Measurements from ENCODE around the gene COL6A2. TPM values are rescaled to one million over a fixed set of nuclear protein-coding genes. Genes with fewer than 3 reads are reported as not detected.

COL6A2 gene
- total RNA-seq, 2 donors from 2014 or later = 0.88 to 4.2 TPM

DNA sequence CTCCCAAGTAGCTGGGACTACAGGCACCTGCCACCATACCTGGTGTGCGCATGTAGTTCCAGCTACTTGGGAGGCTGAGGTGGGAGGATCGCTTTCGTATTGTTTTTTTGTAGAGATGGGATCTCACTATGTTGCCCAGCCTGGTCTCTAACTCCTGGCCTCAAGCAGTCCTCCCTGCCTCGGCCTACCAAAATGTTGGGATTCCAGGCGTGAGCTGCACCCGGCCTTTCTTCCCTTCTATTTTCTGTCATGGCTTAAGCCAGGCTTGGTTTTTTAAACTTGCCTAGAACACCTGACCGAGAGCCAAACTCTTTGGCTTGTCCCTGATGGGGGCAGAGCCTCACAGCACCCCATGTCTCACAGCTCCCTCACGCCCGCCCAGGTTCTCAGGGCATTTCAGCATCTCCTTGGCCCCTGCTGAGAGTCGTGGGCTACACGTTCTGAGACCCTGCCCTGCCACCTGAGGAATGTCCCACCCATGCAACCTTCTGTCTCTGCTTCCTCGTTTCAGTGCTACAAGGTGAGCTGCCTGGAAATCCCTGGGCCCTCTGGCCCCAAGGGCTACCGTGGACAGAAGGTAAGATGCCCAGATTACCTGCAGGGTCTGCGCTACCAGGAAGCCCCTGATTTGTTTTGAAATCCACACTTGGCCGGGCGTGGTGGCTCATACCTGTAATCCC is 15.7 kb downstream of the COL6A2 start:
- Mint-ChIP-seq H3K27ac (no peak overlapping the region), H3K27me3 (no peaks in the 10 kb centered on the region), H3K4me1 (ENCODE audit: low read depth in 2 of 2) (no peaks in the 10 kb centered on the region), H3K9me3 (no peaks in the 10 kb centered on the region), H3K4me3 (no peak overlapping the region), H3K36me3 (no peaks in the 10 kb centered on the region)
- no peak for DNase-seq (ENCODE audit: low spot score)
- ATAC-seq = no peak

GRCh38 chr21:46114963-46115362 is 17.1 kb downstream of the COL6A2 start:
- Mint-ChIP-seq H3K27me3 (no peaks in the 10 kb centered on the region), H3K27ac (no peak overlapping the region), H3K36me3 (no peaks in the 10 kb centered on the region), H3K4me1 (ENCODE audit: low read depth in 2 of 2) (no peaks in the 10 kb centered on the region), H3K4me3 (no peak overlapping the region), H3K9me3 (no peaks in the 10 kb centered on the region)
- no peak for ATAC-seq
- peak; percentile 18 for DNase-seq (ENCODE audit: low spot score)

DNA sequence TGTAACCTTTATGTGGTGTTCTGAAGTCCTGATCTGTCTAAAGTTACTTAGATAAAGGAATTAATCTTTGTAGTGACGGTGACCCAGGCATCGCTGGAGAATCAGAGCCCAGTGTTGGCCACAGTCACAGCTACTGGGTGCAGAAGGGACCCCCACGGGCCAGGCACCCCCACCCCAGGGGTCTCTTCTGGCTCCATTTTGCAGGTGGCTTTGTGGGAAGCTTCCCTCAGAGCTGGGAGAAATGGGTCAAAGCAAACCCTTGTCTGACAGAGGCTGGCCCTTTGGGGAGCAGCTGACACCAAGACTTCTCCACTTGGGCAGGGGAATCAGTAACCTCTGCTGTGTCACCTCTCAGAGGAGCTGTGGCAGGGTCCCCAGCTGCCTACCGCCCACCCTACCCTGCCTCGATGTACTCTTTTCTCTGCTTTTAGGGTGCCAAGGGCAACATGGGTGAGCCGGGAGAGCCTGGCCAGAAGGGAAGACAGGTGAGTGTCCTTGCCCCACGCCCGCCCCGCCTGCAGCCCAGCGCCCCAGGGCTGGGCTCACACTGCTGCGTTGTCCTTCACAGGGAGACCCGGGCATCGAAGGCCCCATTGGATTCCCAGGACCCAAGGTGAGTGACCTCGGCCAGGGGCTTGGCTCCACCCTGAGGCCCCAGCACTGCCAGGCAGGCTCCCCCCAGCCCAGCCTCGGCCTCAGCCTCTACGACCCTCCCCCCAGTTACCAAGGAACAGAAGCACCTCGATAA is 17.7 kb downstream of the COL6A2 start:
- Mint-ChIP-seq H3K4me3 (no peak overlapping the region), H3K27me3 (no peaks in the 10 kb centered on the region), H3K36me3 (no peaks in the 10 kb centered on the region), H3K4me1 (ENCODE audit: low read depth in 2 of 2) (no peaks in the 10 kb centered on the region), H3K27ac (no peak overlapping the region), H3K9me3 (no peaks in the 10 kb centered on the region)
- peak; percentile 50 for DNase-seq (ENCODE audit: low spot score)
- no peak for ATAC-seq

- ATAC-seq = no peak
- Mint-ChIP-seq H3K4me3 (no peak overlapping the region), H3K36me3 (no peaks in the 10 kb centered on the region), H3K4me1 (ENCODE audit: low read depth in 2 of 2) (no peaks in the 10 kb centered on the region), H3K9me3 (no peaks in the 10 kb centered on the region), H3K27me3 (no peaks in the 10 kb centered on the region), H3K27ac (no peak overlapping the region)
- DNase-seq (ENCODE audit: low spot score) = peak; percentile 45
Observed at GRCh38 chr21:46116189-46116775, 18.4 kb downstream of the COL6A2 start.

GRCh38 chr21:46116776-46117585 is 19.1 kb downstream of the COL6A2 start:
- no peak for ATAC-seq
- Mint-ChIP-seq H3K27me3 (no peaks in the 10 kb centered on the region), H3K4me3 (no peak overlapping the region), H3K9me3 (no peaks in the 10 kb centered on the region), H3K36me3 (no peaks in the 10 kb centered on the region), H3K27ac (no peak overlapping the region), H3K4me1 (ENCODE audit: low read depth in 2 of 2) (no peaks in the 10 kb centered on the region)
- peak; percentile 60 for DNase-seq (ENCODE audit: low spot score)

DNA sequence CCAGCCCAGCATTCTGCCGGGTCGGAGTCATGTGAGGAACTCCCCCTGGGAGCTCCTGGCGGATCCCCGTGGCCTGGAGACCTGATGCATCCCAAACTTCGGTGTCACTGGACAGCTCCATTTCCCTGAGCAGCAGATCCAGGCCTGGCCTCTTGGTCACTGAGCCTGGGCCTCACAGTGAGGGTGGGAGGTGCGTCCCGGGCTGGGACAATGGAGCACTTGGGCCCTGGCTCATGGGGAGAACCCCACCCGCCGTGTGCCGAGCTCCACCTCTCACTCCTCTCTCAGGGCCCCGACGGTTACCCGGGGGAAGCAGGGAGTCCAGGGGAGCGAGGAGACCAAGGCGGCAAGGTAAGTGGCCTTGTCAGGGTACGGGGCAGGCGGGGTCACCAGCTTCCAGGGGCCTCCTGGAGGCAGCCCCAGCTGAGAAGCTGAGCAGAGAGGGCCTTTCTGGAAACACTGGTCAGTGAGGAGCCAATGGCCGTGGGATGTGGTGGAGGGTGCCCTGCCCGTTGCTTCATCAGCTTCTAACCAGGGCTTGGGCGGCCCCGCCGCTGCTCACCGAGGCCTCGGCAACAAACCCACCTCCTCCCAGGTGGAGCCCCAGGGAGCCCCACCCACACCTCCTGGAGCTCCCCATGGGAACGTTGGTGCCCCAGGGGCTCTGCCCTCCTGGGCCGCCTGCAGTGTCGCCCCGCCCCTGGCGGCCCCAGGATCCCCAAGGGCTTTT is 19.8 kb downstream of the COL6A2 start:
- DNase-seq (ENCODE audit: low spot score) (no peak), ATAC-seq (no peak)
- Mint-ChIP-seq H3K36me3 (no peaks in the 10 kb centered on the region), H3K9me3 (no peaks in the 10 kb centered on the region), H3K4me1 (ENCODE audit: low read depth in 2 of 2) (no peaks in the 10 kb centered on the region), H3K27me3 (no peaks in the 10 kb centered on the region), H3K27ac (no peak overlapping the region), H3K4me3 (no peak overlapping the region)

GRCh38 chr21:46118316-46119143 is 20.6 kb downstream of the COL6A2 start:
- no peaks in the 10 kb centered on the region for H3K27me3 Mint-ChIP-seq
- H3K36me3 Mint-ChIP-seq = no peaks in the 10 kb centered on the region
- DNase-seq (ENCODE audit: low spot score) = peak; percentile 57
- H3K27ac Mint-ChIP-seq = no peak overlapping the region
- ATAC-seq = no peak
- no peaks in the 10 kb centered on the region for H3K4me1 Mint-ChIP-seq (ENCODE audit: low read depth in 2 of 2)
- H3K4me3 Mint-ChIP-seq = no peak overlapping the region
- no peaks in the 10 kb centered on the region for H3K9me3 Mint-ChIP-seq

DNA sequence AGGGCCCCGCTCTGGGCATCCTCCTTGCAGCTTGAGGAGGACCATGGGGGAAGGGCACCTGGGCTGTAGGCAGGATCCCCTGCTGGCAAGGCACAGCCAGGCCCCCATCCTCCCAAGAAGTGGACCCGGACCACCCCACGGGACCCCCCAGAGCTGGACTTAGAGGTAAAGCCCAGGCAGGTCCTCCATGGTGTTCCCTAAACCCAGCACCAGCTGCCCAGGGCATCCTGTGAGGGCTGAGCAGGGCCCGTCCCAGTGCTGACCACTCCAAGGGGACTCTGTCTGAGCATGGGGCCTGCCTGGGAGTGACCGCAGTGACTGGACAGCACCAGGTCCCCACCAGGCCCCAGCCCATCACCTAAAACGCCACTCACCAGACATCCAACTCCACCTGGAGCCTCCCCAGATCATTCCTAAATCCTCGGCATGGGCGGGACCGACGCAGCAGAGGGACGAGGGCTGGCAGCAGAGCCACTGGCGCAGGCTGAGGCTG is 21.3 kb downstream of the COL6A2 start:
- ATAC-seq (no peak), DNase-seq (ENCODE audit: low spot score) (peak; percentile 56)
- H3K4me3 Mint-ChIP-seq = no peak overlapping the region
- H3K36me3 Mint-ChIP-seq = no peaks in the 10 kb centered on the region
- H3K9me3 Mint-ChIP-seq = no peaks in the 10 kb centered on the region
- no peak overlapping the region for H3K27ac Mint-ChIP-seq
- H3K27me3 Mint-ChIP-seq = no peaks in the 10 kb centered on the region
- H3K4me1 Mint-ChIP-seq (ENCODE audit: low read depth in 2 of 2) = no peaks in the 10 kb centered on the region

DNA sequence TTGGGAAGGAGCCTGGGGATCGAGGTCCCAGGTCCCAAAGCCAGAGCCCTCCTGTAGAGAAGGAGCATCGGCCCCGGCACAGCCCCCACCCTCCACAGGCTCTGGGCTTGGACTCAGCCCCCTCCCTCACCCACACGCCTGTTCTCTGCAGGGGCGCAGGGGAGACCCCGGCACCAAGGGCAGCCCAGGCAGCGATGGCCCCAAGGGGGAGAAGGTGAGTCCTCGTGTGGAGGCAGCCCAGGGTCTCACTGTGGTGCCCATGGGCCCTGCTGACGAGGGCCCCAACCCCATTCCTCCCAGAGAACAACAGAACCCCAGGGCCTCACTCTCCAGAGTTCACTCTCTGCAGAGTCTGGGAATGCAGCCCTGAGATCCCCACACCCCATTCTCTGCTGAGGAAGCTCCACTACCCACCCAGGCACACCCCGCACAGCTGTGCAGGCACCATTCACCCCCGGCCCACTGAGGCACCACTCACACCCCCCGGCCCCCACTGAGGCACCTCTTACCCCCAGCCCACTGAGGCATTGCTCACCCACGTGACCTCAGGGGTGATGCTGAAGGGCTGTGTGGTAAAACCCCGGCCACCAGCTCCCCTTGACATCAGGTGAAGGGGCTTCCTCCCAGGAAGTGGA is 21.8 kb downstream of the COL6A2 start:
- Mint-ChIP-seq H3K27me3 (no peaks in the 10 kb centered on the region), H3K27ac (no peak overlapping the region), H3K9me3 (no peaks in the 10 kb centered on the region), H3K36me3 (no peaks in the 10 kb centered on the region), H3K4me3 (no peak overlapping the region), H3K4me1 (ENCODE audit: low read depth in 2 of 2) (no peaks in the 10 kb centered on the region)
- DNase-seq (ENCODE audit: low spot score) (peak; percentile 53), ATAC-seq (no peak)

DNA sequence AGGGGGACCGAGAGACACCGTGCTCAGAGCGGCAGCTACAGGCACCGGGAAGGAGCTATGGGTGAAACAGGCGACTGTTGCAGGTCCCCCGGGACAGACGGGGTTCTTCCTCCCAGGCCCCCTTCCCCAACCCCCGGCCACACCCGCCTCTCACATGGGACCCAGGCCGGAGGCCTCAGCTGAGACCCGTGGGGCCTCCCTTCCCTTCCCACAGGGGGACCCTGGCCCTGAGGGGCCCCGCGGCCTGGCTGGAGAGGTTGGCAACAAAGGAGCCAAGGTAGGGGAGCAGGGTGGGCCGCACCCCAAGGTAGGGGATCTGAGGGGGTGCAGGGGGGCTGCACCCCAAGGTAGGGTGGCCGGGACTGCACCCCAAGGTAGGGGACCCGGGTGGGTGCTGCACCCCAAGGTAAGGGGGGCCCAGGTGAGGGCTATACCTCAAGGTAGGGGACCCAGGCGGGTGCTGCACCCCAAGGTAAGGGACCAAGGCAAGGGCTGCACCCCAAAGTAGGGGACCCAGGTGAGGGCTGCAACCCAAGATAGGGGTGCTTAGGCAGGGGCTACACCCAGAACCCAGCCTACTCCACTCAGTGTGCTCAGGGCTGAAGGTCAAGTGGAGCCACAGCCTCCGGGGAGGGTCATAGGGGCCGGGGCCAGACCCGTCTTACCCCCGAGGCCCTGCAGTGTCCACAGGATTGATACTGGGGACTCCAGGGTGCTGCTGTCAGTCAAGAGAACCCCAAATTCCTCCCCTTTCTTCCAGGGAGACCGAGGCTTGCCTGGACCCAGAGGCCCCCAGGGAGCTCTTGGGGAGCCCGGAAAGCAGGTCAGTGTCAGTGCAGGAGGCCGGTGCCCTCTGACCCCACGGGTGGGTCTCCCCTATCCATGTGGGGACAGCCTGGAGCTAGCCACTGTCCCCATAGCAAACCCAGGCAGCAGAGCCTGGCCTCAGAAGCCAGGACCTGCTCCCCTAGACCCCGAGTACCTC is 22.7 kb downstream of the COL6A2 start:
- Mint-ChIP-seq H3K27me3 (no peaks in the 10 kb centered on the region), H3K4me3 (no peak overlapping the region), H3K27ac (no peak overlapping the region), H3K36me3 (no peaks in the 10 kb centered on the region), H3K9me3 (no peaks in the 10 kb centered on the region), H3K4me1 (ENCODE audit: low read depth in 2 of 2) (no peaks in the 10 kb centered on the region)
- ATAC-seq (no peak), DNase-seq (ENCODE audit: low spot score) (peak; percentile 59)
